Measurements from ENCODE around the gene BBOX1.

The BBOX1 gene

GRCh38 chr11:27083241-27083640 lies 42.6 kb downstream of the BBOX1 start:
- no peak overlapping the region for H3K4me3 ChIP-seq (ENCODE audit: low read depth, low read length)
- TF ChIP-seq CTCF (IDR thresholded peaks at IDR 0.05; ENCODE audit: control insufficient read depth, extremely low read depth, insufficient read depth) = no peak
- no peak for DNase-seq (ENCODE audit: low read depth)

GRCh38 chr11:27083782-27084181 lies 43.2 kb downstream of the BBOX1 start:
- TF ChIP-seq CTCF (IDR thresholded peaks at IDR 0.05; ENCODE audit: control insufficient read depth, extremely low read depth, insufficient read depth) = no peak
- no peak for DNase-seq (ENCODE audit: low read depth)
- H3K4me3 ChIP-seq (ENCODE audit: low read depth, low read length) = no peak overlapping the region

GRCh38 chr11:27084518-27084917 lies 43.9 kb downstream of the BBOX1 start:
- H3K4me3 ChIP-seq (ENCODE audit: low read depth, low read length) = no peak overlapping the region
- no peak for TF ChIP-seq CTCF (IDR thresholded peaks at IDR 0.05; ENCODE audit: control insufficient read depth, extremely low read depth, insufficient read depth)
- no peak for DNase-seq (ENCODE audit: low read depth)

GRCh38 chr11:27085111-27085510 lies 44.5 kb downstream of the BBOX1 start:
- TF ChIP-seq CTCF (IDR thresholded peaks at IDR 0.05; ENCODE audit: control insufficient read depth, extremely low read depth, insufficient read depth) = no peak
- DNase-seq (ENCODE audit: low read depth) = no peak

GRCh38 chr11:27085605-27086004 lies 45.0 kb downstream of the BBOX1 start:
- TF ChIP-seq CTCF (IDR thresholded peaks at IDR 0.05; ENCODE audit: control insufficient read depth, extremely low read depth, insufficient read depth) = no peak
- DNase-seq (ENCODE audit: low read depth) = no peak
- H3K4me3 ChIP-seq (ENCODE audit: low read depth, low read length) = no peak overlapping the region

More at GRCh38 chr11:27085111-27085510, 44.5 kb downstream of the BBOX1 start:
- H3K4me3 ChIP-seq (ENCODE audit: low read depth, low read length) = no peak overlapping the region

GRCh38 chr11:27087432-27087831 lies 46.8 kb downstream of the BBOX1 start:
- no peak for DNase-seq (ENCODE audit: low read depth)
- no peak overlapping the region for H3K4me3 ChIP-seq (ENCODE audit: low read depth, low read length)
- TF ChIP-seq CTCF (IDR thresholded peaks at IDR 0.05; ENCODE audit: control insufficient read depth, extremely low read depth, insufficient read depth) = no peak

- H3K4me3 ChIP-seq (ENCODE audit: low read depth, low read length) = no peak overlapping the region
- no peak for DNase-seq (ENCODE audit: low read depth)
- TF ChIP-seq CTCF (IDR thresholded peaks at IDR 0.05; ENCODE audit: control insufficient read depth, extremely low read depth, insufficient read depth) = no peak
Measured at GRCh38 chr11:27088353-27088752, 47.7 kb downstream of the BBOX1 start.
